GM12872 (cell line): Measurements from ENCODE around the gene ENOX1.

Source experiments
- TF ChIP-seq, protein P1 (sequence below): IDR thresholded peaks from 3 replicates; pipeline ENCODE4 v1.5.1; 2011; ENCODE audit warnings: low read depth, mild to moderate bottlenecking, low read length, moderate library complexity; ENCODE audit not compliant: insufficient read depth

The ENOX1 gene

DNA sequence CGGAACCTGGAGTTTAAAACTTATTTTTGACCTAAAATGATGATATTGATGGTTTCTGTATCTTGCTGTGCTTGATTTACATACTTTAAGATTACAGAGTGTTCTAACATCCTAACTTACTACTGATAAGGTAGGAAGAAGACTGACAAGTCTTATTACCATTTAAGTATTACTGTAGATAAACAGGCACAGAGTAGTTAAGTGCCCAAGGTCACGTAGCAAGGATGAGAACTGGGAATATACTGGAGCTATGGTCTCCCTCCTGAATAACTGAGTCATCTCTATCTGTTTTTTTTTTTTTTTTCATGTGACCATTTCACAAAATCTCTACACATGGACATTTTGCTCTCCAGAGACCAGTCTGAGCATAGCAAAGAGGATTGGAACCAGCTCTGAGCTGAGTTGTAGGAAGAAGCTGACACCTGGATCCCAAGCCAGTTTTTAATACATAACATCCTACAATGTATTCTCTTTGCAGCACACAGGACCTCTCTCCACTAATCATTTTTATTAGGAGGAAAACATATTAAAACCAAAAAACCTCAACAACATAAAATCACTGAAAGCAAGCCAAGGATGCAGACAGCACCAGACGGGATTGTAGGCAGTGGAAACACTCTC is 589.9 kb downstream of the ENOX1 start:
- TF ChIP-seq, protein P1, sequence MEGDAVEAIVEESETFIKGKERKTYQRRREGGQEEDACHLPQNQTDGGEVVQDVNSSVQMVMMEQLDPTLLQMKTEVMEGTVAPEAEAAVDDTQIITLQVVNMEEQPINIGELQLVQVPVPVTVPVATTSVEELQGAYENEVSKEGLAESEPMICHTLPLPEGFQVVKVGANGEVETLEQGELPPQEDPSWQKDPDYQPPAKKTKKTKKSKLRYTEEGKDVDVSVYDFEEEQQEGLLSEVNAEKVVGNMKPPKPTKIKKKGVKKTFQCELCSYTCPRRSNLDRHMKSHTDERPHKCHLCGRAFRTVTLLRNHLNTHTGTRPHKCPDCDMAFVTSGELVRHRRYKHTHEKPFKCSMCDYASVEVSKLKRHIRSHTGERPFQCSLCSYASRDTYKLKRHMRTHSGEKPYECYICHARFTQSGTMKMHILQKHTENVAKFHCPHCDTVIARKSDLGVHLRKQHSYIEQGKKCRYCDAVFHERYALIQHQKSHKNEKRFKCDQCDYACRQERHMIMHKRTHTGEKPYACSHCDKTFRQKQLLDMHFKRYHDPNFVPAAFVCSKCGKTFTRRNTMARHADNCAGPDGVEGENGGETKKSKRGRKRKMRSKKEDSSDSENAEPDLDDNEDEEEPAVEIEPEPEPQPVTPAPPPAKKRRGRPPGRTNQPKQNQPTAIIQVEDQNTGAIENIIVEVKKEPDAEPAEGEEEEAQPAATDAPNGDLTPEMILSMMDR: no peak

DNA sequence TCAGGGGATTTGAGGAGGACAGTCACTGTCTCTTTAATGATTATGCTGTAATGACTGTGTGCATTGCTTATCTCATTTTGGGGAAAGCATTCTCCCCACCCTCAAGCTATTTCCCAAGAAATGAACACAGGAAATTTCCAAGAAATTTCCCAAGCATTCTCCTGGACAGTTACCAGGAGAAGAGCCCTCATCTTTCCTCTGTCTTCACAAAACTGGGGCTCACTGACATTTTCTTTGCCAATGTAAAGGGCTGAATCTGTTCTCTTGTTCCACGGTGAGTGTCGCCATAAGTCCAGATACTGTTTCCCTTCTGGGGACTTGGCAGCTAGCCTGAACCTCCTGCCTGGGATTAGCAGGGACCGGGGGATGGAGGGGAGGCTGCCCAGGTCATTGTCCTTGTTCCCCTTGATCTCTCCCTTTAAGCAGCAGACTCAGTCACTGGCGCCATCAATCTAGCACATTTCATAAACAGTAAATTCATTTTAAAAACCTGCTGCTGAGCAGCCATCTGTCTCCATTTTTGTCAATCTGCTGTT is 590.6 kb downstream of the ENOX1 start:
- TF ChIP-seq, protein P1: no peak

DNA sequence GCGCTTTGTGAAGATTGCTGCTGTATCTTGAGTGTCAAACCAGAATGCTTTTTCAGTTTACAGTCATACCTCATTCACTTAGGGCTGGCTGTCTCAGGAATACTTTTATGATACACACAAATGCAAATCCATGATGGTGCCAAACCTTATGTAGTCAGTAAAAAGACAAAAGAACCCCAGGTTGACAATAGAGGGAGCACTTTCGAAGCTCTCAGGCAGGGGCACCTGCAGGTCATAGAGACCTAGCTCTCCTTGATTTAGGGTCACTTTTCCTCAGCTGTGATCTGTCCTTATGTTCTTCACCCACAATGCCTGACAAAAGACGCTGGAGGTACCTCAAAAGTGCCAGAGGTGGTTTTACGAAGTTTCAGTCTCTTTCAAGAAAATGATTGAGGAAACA is 591.2 kb downstream of the ENOX1 start:
- TF ChIP-seq, protein P1: peak; percentile 23; the same call in 1 of the 3 replicates

DNA sequence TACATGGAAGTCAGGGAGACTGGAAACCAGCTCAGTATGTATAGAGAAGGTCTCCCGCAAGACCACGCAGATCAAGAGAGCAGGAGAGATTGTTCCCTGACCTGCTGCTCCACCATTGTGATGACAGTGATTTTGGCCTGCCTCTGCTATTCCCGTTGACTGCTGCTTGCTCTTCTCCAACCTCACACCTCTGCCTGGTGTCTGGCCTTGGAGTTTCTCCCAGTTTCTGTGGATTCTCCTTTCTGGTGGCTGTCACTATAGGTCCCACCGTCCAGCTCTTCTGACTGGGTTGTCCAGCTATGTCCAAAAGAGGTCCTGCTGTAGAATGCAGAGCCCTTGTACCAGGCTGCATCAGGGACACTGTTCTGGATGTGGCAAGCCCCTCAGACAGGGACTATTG is 591.7 kb downstream of the ENOX1 start:
- TF ChIP-seq, protein P1: no peak

DNA sequence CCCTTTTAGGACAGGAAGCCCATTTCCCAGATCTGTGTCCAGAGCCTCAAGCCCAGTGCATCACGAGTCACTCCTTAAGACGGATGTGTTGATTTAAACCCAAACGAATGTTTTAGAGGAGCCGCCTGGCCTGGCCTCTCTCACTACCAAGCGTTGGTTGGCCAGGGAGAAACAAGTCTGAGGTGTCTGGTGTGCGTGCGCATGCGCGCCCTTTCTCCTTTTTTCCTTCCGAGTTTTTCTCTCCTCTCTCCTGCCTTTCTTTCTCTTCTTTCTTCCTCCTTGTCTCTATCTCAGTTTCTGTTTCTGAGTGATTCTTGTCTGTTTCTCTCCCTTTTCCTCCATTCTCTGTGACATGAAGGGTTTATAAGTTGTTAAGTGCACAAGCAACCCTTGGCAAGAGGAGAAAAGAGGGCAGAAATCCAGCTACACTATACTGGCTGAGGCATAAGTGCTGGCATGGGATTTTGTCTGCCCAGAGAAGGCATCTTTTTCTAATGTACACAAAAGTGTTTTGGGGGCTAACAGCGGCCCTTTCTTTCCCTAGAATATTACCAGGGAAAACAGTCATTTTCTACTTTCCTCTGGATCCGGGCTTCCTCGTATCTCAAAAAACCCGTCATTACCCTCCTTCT is 592.9 kb downstream of the ENOX1 start:
- TF ChIP-seq, protein P1: no peak

DNA sequence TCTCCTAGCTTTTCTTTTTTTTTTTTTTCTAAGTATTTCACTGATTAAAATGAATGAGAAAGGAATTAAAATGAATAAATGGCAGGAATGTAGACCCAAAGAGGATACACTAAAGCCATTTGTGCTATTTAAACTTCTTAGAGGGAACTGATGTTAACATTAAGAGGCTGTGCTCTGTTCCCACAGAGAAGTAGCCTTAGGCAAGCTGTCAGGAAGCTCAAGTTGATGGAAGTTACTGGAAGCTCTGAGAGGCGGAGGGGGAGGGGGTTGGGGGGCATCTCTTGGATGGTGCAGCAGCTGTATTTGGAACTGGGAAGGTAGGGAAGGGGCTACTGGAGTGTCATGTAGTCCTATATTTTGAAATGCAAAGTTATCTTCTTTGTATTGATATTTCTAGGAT is 595.2 kb downstream of the ENOX1 start:
- TF ChIP-seq, protein P1: no peak

DNA sequence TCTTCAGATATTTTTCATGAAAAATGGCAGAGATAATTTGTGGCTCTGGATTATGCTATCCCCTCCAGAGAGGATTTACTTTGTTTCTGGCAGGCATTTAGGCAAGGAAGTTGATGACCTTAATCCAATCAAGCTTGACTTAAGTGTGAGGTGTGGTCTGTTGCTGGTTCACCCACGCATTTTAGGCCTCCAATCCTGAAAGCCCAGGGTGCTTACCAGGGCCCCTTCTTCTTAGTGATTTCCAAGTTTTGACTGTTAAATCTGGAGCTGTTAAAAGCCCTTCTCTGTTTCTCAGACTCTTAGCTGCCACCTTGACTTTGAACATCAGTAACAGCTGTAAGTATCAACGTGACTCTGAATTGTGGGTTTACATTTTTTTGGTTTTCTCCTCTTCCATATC is 601.5 kb downstream of the ENOX1 start:
- TF ChIP-seq, protein P1: no peak
